Esophagus squamous epithelium (tissue), 4 donors: Measurements from ENCODE around the gene SLC25A29.

Source experiments
- CTCF ChIP-seq, 6 experiments: fragments of 450-650 bp in 4 of 6; fragments of 200-600 bp in 2 of 6; sonication (generic) in 2 of 6; IDR thresholded peaks; one replicate each; pipeline ENCODE4 v1.5.1; 2016 to 2019; ENCODE audit warnings: antibody characterized with exemption in 6 of 6, mild to moderate bottlenecking in 4 of 6, moderate library complexity in 4 of 6
- POLR2A ChIP-seq, 4 donors: fragments of 450-650 bp; IDR thresholded peaks; one replicate each; pipeline ENCODE4 v1.6.1; 2017; ENCODE audit warnings: antibody characterized with exemption in 4 of 4, mild to moderate bottlenecking in 4 of 4, moderate library complexity in 3 of 4

DNA sequence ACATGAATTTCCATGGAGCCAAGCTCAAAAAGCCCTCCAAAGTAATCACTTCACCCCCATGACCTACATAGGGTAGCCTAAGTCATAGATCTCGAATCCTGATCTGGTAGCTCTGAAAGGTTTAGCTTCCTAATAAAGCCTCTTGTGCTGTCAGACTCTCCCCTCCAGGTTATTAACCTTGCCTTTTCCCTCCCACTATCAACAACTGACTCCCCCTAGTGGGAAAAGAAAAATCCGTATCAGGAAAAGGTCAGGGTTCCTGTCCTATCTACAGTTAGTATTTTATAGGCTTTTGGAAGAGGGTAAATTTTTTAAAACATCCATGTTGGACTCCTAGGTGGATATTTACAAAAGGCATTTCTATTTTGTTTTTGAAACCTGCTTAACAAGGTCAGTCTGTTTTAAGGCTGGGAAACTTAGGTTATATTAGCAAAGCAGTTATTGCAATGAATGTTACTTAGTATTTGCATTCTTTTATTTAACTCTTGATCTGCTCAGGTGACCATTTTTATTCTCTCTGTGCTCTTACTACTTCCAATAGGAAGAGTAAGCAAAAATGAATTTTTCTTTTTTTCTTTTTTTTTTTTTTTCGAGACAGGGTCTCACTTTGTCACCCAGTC is 59.3 kb downstream of the SLC25A29 start:
- TF ChIP-seq POLR2A (IDR thresholded peaks at IDR 0.05) (no peak), CTCF (IDR thresholded peaks at IDR 0.05) (peak in 5 of 6 experiments; percentile 46 to 61 (median 52))
